ENCODE measurements around the gene ANKS1A.

DNA sequence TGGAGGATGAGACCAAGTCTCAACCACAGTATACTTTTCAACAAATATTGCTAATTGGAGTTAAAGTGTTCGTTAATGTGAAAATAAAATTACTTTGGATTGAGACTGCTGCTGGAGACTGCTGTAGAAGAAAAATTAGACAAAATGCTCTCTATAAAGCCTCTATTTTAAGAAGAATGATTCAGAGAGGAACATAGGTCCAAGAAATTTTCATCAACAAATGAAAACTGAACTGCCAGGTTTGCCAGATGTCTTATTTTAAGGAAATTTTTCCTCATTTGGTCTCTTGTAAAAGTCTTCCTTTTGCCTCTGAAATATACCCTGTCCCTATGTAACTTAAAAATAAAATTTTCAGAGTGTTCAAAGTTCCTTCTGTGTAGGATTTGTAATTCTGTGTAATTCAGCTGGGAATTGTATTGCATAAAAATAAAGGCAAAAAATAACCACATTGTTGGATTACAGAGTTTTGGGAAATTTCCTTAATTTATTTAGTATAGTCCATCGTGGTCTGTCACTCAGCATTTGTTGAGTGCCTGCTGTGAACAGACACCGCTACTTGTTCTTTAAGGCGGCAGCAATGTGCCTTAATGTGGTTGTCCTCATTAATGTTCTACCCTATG lies 27.4 kb downstream of the ANKS1A start:
- TF ChIP-seq, protein P1, sequence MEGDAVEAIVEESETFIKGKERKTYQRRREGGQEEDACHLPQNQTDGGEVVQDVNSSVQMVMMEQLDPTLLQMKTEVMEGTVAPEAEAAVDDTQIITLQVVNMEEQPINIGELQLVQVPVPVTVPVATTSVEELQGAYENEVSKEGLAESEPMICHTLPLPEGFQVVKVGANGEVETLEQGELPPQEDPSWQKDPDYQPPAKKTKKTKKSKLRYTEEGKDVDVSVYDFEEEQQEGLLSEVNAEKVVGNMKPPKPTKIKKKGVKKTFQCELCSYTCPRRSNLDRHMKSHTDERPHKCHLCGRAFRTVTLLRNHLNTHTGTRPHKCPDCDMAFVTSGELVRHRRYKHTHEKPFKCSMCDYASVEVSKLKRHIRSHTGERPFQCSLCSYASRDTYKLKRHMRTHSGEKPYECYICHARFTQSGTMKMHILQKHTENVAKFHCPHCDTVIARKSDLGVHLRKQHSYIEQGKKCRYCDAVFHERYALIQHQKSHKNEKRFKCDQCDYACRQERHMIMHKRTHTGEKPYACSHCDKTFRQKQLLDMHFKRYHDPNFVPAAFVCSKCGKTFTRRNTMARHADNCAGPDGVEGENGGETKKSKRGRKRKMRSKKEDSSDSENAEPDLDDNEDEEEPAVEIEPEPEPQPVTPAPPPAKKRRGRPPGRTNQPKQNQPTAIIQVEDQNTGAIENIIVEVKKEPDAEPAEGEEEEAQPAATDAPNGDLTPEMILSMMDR (conservative IDR thresholded peaks at IDR 0.05; ENCODE audit: low read depth, low read length) = no peak
- TF ChIP-seq CHD1 (IDR thresholded peaks at IDR 0.05; ENCODE audit: low read depth, low read length) (no peak), POLR2A (IDR thresholded peaks at IDR 0.05; ENCODE audit: low read depth, low read length) (no peak), RCOR1 (IDR thresholded peaks at IDR 0.05; ENCODE audit: insufficient replicate concordance, low read length) (no peak), BHLHE40 (IDR thresholded peaks at IDR 0.05; ENCODE audit: low read depth, low read length) (no peak), RFX5 (IDR thresholded peaks at IDR 0.05; ENCODE audit: low read depth, low read length) (no peak)

Data from IMR-90 (cell line).